Measurements from ENCODE around the gene SEMA3F.
A peak's percentile ranks its signal among the peaks of the same experiment; 100 is the strongest.

The SEMA3F gene

DNA sequence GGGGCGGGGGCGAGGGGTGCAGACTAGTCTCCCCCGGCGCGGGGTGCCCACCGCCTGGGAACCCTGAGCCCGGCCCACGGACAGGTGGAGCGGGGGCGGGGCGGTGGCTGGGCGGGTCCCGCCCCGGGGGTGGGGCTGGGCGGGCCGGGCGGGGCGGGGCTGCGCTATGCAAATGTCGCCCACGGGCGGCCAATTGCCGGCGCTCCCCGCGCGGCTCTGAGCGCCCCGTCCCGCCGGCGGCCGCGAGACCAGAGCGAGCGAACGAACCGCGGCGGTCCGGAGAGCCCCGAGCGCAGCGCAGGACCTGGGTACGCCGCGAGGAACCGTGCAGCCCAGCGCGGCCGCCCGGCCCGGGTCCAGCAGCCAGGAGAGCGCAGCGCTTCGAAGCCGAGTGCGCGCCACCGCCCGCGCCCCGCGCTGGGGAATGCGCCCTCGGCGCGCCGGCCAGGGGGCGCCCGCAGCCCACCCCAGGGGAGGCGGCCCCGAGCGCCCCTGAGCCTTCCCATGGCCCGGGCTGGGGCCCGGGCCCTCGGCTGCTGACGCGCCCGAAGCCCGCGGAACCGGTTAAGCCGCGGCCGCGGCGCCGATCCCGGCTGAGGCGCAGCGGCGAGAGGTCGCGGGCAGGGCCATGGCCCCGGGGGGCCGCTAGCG is at the start of gene SEMA3F:
Gene SEMA3F (plus strand): TSS at position 485 of the 651 bp plus-strand sequence. CDS start 4,299 bp downstream, outside the sequence.
- DNase-seq (ENCODE audit: low read depth in 1 of 2, low spot score in 1 of 2) = peak in 1 of 2 donors; percentile 34

DNA sequence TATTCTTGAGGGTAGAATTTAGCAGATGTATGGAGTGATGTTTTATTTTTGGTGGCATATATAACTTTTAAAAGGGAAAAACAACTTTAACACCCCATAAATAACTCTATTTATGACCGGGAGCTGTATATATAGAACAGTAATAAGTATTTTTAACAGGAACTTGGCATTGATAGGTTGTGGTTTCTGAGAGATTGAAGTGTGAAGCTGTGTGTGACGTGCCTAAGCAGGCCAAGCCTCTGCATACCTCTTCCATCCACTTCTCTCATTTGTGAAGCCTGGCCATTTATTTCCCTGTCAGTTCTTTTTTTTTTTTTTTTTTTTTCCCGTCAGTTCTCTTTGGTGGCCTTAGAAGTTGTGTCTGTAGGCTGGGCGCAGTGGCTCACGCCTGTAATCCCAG is 43.4 kb upstream of the SEMA3F start:
- no peak for DNase-seq (ENCODE audit: low read depth in 1 of 2, low spot score in 1 of 2)

DNA sequence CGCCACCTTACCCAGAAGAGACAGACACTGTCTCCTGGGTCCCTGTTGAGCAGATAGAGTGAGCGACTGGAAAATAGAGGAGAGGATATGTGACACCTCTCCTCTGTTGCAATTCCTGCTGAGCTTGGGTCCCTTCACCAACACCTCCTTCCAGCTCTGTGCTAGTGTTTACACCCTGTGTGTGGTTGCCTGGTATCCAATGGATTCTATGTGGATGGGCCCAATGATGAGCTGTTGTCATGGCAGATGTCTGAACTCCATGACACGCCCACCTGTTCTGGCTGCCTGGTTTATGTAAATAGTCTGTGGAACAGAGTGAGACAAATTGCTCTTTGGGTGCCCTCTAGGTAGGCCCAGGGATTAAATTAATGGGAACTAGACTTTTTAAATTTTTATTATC is 42.7 kb upstream of the SEMA3F start:
- DNase-seq (ENCODE audit: low read depth in 1 of 2, low spot score in 1 of 2) = no peak

DNA sequence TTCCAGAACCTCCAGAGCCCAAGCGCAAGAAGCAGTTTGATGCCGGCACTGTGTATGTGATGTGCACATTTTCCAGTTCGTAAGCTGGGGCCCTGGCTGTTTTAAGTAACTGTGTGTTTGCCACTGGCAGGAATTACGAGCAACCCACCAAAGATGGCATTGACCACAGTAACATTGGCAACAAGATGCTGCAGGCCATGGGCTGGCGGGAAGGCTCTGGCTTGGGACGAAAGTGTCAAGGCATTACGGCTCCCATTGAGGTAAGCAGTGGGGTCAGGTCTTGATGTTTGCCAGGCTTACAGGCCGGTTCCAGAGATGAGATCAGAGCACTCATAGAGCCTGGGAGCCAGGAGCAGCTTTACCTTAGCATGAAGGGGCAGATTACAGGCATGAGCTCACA is 38.0 kb upstream of the SEMA3F start:
- no peak for DNase-seq (ENCODE audit: low read depth in 1 of 2, low spot score in 1 of 2)

DNA sequence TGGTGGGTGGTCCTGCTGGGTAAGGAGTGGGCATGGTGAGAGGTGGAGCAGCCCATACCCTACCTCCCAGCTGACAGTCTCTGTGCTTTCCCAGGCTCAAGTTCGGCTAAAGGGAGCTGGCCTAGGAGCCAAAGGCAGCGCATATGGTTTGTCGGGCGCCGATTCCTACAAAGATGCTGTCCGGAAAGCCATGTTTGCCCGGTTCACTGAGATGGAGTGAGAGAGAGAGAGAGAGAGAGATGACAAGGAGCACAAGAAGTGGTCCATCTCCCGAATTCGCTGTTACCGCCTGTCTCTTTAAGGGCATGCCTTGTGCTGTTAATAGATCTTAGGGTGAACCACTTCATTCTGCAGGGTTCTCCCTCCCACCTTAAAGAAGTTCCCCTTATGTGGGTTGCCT is 36.9 kb upstream of the SEMA3F start:
- no peak for DNase-seq (ENCODE audit: low read depth in 1 of 2, low spot score in 1 of 2)

DNA sequence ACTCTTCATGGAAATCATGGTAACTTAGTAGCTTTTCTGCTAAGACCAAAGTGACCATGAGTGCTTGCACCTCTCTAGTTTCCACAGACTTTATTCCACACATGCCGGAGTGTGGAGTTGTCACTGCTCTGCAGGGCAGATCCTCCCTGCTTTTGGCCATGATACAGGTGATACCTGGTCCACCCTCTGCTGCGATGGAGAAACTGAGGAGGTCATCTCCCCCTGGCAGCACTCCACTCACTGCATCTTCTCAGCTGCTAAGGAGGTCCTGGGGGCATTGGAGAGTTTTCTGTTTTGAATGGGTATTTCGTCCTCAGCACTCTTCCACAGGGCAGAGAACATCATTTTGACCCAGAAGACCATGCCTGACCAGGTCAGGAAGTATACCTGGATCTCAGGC is 35.3 kb upstream of the SEMA3F start:
- no peak for DNase-seq (ENCODE audit: low read depth in 1 of 2, low spot score in 1 of 2)

DNA sequence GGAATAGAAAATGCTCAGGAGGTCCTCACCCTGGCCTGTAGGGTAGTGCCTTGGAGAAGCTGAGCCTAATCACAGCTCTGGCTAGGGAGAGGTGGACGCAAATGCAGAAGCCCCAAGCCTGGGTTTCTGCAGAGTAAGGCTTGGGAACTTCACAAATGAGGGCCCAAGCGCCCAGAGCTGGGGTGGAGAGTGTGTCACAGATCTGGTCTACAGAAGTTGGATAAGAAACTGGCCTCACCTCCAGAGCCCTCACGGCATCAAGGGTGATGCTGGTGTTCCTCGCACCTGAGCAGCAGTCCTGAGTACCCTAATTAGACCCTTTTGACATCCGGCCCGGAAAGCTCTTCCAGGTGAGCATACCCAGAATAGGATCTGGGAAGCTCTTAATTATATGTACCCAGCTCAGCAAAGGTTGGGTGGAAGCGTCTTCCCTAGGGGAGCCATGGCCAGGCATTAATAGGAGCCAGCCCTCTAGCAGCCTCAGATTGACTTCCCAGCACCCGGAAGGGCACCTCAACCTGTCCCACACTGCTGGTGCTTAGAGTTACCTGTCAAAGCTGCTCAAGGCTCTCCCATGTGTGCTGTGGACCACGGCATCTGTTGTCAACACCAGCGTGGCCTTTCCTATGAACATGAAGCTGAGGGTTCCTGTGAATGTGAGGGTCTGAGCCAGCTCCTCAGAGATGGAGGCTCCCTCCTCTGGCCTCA is 34.6 kb upstream of the SEMA3F start:
- no peak for DNase-seq (ENCODE audit: low read depth in 1 of 2, low spot score in 1 of 2)

DNA sequence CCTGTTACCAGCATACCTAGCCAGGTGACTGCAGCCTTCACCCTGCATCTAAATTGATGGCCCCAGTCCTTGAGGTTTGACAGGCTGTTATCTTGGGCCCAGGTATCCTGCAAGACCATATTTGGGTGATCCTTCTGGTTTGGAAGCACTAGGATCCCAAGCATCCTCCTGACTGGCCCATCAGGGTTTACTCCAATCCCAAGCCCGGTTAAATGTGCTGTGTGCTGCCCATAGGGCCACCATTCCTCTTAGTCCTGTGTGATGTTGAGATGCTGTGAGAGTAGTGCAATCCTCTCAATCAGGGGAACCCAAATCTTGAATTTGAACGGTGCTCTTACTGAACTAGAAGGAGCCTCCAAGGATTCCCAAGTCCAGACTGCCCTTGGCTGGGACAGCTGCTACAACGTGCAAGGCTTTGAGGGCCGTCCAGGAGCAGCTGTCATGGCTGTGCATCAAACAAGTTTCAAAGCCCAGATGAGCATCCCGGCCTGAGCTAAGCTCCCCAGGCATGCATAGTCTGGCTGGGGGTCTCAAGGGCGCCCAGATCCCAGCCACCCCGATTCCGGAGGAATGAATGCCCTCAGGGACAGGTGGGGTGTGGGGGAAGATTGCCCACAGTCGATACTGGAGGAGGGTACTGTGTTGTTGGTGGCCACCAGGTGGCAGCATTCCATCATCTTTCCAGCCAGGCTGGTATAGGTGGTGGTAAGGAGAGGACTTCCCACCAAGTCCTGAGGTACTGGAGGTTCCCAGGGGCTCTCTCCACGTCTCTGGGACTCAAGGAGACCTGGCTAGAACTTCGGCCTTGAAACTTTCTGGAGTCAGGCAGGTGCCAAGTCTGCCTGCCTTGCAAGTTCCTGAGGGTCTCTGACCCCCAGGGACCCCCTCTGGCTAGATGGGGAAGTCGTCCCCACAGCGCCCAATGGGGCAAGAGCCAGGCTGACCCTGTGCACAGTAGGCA is 33.8 kb upstream of the SEMA3F start:
- DNase-seq (ENCODE audit: low read depth in 1 of 2, low spot score in 1 of 2) = peak; percentile 48 to 50

DNA sequence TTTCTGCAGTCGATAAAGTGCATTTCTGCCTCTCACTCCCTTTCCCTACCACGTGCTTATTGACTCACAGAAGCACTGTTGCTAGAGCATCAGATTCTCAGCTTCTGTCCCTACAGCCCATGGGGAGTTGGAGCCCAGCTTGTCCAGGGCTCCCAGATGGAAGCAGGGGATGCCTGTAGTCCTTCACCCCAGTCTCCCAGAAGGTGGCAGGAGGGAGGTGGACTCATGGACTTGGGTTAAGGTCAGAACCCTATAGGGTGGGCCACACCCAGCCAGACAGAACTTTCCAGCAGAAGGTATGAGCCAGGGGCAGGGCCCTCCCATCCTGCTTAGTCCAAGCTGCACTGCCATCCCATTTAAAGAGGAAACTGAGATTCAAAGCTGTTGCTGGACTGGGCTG is 33.1 kb upstream of the SEMA3F start:
- DNase-seq (ENCODE audit: low read depth in 1 of 2, low spot score in 1 of 2) = no peak

DNA sequence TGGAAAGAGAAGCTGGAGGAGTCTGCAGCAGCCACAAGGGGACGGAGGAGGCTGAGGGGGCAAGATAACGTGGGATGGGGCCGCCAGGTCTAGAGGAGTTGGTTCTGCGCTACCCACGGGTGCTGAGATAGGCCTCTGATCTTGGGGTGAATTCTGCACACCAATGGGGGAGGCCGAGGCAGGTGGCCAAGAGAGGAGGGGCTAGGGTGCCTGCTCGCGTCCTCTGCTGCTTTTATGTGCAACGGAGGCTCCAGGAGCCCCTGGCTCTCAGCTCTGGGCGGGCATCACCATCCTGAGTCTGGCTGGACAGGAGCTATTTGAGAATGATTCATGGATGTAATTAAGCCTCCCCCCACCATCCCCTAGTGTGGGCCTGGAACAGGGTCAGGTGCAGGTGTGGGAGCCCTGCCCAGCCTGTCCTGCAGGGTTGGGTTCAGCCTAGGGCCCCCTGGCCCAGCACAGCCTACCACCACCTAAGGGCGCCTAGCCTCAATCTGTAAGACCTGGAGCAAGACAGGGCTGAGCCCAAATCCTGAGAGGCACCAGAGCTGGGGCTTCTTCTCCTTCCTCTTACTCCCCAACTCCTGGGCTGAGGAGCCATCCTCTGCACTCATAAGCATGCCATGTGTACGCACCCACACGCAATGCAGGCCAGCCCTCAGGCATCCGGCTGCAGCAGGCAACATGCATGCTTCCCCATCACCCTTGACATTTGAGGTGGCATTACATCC is 32.3 kb upstream of the SEMA3F start:
- no peak for DNase-seq (ENCODE audit: low read depth in 1 of 2, low spot score in 1 of 2)

DNA sequence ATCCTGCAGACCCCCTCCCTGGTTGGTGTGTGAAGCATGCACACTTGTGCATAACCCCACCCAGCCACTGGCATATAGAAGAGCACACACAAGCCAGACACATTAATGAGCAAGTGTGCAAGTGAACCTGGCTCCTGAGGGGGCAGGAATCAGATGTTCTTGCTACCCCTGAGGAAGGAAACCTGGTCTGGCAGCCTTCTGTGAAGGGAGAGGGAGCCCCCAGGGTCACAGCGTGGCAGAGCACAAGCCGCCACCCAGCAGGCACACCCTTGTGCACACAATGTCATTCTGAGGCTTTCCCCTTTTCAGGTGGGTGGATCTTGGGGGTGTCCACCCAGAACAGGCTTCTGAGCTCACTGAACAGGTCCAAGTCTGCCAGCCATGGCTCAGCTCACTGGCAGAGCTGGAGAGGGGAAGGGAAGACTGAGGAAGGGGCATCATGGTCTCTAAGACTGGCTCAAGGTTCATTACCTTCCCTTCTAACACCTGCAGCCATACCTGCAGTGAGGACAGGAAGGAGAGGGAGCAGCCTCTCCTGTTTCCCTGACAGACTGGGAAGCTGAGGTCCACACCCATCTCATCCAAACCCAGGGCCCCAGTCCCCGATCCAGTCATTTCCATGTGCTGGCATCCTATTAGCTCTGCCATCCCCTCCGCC is 31.6 kb upstream of the SEMA3F start:
- DNase-seq (ENCODE audit: low read depth in 1 of 2, low spot score in 1 of 2) = no peak

DNA sequence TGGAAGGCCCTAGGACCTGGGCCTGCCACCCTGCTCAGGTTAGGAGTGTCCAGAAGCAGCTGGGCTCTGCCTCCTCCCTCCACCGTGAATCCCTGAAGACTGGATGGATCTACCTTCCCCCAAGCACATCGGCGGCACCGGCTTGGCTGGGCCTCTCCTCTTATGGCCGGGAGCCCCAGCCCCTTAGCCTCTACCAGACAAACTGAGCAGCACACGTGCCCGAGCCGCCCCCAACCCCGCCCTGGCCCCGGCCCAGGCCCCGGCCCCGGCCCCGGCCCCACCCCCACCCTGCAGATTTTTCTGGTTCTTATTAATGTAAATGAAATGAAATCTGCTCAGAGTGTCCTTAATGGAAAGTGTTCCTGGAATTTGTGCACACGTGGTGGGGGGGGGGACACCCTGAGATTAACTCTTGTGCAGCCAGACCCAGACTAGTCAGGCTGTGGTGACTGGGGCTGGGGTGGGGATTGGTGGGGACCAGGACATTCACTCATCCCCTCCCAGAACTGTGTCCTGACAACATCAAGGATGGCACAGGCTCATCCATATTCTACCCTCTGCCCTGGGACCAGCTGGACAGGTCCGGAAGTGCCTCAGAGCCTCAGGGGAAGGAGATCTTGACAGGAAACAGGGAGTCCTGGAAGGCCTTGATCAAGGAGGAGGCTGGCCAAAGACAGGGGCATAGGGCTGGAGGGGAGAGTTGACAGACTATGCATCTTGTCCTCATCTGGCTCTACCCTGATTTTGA is 30.9 kb upstream of the SEMA3F start:
- DNase-seq (ENCODE audit: low read depth in 1 of 2, low spot score in 1 of 2) = no peak

DNA sequence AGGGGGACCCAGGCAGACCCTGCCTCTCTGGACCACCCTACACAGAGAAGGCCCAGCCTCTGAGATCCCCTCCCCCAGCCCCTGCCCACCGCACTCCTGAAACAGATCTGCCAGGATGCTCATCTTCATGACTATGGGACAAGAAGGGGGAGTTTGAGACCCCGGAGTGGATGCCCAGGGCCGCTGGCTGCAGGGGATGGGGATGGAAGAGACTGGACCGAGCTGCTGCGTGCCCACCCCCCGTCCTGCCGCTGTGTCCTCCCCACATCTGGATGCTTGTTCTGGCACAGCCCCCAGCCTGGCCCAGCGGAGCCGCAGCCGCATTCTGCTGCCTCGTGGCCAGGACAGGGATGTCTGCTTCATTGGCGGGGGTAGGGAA is 30.3 kb upstream of the SEMA3F start:
- no peak for DNase-seq (ENCODE audit: low read depth in 1 of 2, low spot score in 1 of 2)

DNA sequence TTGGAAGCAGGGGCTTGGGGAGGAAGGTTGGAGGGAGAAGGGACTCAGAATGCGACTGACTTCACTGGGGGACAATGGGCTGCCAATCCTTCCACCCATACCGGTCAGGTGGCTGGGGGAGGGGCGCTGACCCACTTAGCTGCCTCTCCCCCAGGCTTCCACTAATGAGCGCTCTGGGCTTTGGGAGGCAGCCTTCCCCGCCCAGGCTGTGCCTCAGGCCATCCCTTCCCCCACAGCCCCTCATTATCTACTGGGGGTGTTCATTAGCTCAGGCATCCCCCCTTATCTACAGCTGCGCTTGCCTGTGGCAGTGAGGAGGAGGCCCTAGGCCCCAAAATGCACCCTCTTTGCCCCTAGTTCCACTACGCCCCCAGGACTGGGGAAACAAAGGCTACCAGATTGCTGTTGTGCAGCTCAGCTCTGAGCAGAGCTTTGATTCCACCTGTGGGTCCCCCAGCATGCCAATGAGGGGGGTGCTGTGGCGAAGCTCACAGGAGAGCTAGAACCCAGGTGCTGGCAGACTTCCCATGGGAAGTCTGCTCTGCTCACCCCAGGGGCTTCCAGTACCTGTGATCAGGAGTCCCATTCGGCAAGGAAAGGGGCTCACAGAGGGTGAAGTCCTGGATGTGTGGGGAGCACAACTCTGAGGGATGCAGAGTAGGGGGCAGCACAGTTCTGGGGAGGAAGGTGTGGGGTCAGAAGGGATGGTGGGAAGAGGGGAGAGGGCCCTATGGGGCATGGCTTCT is 29.4 kb upstream of the SEMA3F start:
- no peak for DNase-seq (ENCODE audit: low read depth in 1 of 2, low spot score in 1 of 2)

DNA sequence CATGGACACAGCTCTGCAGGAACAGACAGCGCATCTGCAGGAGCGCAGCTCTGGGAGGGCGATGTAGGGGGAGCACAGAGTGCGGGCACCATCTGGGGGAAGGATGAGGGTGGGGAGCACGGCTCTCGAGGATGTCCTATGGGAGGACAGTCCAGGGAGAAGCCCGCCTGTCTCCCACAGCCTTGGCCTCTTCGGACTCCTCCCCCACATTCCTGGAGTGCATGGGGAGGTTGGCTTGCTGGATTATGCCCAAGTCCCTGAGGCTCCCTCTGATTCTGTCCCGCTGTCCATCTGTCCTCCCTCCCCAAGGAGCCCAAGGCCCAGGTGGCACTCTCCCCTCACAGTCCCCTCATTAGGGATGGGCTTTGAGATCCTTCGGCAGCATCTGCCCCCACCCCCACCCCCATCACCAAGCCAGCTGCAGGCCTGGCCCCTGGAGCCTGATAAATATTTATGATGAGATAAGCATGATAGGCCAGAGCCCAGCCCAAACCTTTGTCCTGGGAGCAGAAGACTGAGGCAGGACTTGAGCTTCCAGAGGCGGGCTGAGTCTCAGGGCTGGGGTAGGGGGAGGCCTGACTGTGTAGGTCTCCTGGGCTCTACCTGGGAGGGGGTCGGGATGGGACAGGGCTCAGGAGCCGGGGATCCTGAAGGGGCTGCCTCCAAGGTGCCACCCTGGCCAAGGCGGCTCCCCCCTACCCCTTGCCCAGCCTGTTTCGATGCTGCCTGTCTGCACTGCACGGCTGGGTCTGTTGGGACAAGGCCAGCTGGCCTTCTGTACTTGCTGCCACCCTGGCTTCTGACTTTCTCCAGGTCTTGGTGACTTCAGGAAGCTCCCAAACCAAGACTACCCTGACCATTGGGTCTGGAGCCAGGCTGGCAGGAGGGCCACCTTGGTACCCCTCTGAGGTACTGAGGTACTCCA is 28.6 kb upstream of the SEMA3F start:
- DNase-seq (ENCODE audit: low read depth in 1 of 2, low spot score in 1 of 2) = no peak

DNA sequence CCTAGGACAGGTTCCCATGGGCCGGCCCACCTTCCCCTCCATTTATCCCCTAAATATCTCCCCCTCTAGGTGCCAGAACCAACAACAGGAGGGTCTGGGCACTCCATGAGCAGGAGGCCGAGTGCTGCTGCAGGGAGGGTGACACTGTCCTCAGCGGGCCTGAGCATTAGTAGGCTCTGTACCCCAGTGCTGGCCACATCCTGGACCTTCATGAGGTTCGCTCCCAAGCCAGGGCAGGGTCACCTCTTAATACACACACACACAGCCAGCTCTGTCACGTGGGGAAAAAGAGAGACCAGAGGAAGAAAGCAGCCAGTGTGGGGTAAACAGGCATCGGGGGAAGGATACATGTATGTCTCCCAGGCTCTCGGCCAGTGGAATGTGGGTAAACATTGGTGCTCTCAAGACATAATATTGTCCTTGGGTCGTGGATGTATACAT is 27.9 kb upstream of the SEMA3F start:
- DNase-seq (ENCODE audit: low read depth in 1 of 2, low spot score in 1 of 2) = no peak

DNA sequence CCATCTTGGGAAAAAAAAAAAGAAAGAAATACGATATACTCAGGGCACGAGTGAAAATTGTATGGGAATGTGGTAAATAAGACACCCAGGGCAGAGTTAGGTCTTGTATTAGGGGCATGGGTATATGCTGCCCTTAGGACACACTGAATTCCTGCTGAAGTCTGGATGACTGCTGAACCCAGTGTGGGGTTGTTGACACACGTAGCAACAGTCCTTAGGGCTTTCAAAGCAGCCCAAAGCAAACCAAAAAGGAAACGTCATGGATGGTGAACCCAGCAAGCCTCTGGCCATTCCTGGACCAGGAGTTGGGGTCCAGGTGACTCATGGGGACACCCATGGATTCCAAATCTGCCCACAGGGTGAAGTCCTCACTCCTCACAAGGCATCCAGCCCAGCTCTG is 27.1 kb upstream of the SEMA3F start:
- DNase-seq (ENCODE audit: low read depth in 1 of 2, low spot score in 1 of 2) = no peak

DNA sequence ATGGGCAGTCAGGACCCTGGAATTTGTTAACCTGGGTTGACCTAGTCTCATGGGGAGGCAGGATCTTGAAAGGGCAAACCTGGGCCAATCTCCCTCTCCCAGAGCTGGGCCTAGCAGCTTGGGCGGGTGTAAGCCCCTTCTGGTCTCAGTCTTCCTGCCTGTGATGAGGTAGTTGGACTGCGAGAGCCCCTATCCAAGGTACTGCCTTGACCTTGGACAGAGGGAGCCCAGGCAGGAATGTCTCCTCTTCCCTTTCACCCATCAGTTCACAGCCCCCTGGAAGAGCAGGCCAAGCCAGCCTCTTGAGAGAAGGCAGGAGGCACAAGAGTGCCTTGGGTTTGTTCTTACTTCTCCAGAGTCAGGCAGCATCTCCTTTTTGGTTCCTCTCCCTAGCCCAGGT is 24.7 kb upstream of the SEMA3F start:
- DNase-seq (ENCODE audit: low read depth in 1 of 2, low spot score in 1 of 2) = no peak

All from activated CD4-positive, alpha-beta T cell treated with anti-CD3 and anti-CD28 coated beads, Interleukin-2, amount 50 U/mL, for 24 hours (primary cell).